Gastroesophageal sphincter (tissue), 3 donors: ENCODE data around the gene HOXB2.

Source experiments
- EP300 ChIP-seq: sonication (generic); formaldehyde crosslinking; IDR thresholded peaks from one replicate; pipeline ENCODE4 v1.6.1; 2017; ENCODE audit warnings: antibody characterized with exemption, mild to moderate bottlenecking
- TF ChIP-seq, protein P1 (sequence below), 4 experiments: fragments of 200-600 bp in 2 of 4; fragments of 450-650 bp in 2 of 4; sonication (generic) in 1 of 4; IDR thresholded peaks; one replicate each; pipeline ENCODE4 v1.5.1; 2017 to 2019; ENCODE audit warnings: antibody characterized with exemption in 4 of 4, mild to moderate bottlenecking in 2 of 4, moderate library complexity in 2 of 4

DNA sequence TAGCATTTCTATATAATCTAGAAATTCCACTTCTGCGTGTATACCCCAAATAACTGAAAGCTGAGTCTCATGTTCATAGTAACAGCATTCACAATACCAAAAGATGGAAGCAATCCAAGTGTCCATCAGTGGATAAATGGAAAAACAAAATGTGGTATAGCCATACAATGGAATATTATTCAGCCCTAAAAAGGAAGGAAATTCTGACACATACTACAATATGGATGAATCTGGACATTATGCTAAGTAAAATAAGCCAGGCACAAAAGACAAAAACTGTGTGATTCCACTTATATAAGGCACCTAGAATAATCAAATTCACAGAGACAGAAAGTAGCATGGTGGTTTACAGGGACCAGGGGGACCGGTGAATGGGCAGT is 34.5 kb downstream of the HOXB2 start:
- no peak for TF ChIP-seq EP300
- TF ChIP-seq, protein P1, sequence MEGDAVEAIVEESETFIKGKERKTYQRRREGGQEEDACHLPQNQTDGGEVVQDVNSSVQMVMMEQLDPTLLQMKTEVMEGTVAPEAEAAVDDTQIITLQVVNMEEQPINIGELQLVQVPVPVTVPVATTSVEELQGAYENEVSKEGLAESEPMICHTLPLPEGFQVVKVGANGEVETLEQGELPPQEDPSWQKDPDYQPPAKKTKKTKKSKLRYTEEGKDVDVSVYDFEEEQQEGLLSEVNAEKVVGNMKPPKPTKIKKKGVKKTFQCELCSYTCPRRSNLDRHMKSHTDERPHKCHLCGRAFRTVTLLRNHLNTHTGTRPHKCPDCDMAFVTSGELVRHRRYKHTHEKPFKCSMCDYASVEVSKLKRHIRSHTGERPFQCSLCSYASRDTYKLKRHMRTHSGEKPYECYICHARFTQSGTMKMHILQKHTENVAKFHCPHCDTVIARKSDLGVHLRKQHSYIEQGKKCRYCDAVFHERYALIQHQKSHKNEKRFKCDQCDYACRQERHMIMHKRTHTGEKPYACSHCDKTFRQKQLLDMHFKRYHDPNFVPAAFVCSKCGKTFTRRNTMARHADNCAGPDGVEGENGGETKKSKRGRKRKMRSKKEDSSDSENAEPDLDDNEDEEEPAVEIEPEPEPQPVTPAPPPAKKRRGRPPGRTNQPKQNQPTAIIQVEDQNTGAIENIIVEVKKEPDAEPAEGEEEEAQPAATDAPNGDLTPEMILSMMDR (IDR thresholded peaks at IDR 0.05) = no peak
